Measurements from ENCODE around the gene GALNT17. TPM values are rescaled to one million over a fixed set of nuclear protein-coding genes. Genes with fewer than 3 reads are reported as not detected.

Gene GALNT17
- total RNA-seq, 1 donor from 2014 or later: 95.3 TPM

DNA sequence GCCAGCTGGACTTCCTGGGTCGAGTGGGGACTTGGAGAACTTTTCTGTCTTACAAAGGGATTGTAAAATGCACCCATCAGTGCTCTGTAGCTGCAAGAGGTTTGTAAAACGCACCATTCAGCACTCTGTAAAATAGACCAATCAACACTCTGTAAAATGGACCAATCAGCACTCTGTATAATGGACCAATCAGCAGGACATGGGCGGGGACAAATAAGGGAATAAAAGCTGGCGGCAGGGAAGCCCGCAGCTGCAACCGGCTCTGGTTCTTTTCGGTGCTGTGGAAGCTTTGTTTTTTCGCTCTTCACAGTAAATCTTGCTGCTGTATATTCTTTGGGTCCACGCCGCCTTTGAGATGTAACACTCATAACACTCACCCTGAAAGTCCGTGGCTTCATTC lies 151.9 kb downstream of the GALNT17 start:
- intact Hi-C loops (cut with micrococcal nuclease): no loop called here
- Histone ChIP-seq H3K4me3 (no peak overlapping the region), H3K36me3 (no peaks in the 10 kb centered on the region), H3K27ac (replicated peaks) (no peak overlapping the region), H3K27me3 (ENCODE audit: low read depth) (no peaks in the 10 kb centered on the region), H3K9me3 (replicated peaks) (no peaks in the 10 kb centered on the region), H3K4me1 (peaks cover 23% of the 10 kb centered on the region)
- TF ChIP-seq, protein P1, sequence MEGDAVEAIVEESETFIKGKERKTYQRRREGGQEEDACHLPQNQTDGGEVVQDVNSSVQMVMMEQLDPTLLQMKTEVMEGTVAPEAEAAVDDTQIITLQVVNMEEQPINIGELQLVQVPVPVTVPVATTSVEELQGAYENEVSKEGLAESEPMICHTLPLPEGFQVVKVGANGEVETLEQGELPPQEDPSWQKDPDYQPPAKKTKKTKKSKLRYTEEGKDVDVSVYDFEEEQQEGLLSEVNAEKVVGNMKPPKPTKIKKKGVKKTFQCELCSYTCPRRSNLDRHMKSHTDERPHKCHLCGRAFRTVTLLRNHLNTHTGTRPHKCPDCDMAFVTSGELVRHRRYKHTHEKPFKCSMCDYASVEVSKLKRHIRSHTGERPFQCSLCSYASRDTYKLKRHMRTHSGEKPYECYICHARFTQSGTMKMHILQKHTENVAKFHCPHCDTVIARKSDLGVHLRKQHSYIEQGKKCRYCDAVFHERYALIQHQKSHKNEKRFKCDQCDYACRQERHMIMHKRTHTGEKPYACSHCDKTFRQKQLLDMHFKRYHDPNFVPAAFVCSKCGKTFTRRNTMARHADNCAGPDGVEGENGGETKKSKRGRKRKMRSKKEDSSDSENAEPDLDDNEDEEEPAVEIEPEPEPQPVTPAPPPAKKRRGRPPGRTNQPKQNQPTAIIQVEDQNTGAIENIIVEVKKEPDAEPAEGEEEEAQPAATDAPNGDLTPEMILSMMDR (IDR thresholded peaks at IDR 0.05; ENCODE audit: borderline replicate concordance): no peak
- no peak for DNase-seq

DNA sequence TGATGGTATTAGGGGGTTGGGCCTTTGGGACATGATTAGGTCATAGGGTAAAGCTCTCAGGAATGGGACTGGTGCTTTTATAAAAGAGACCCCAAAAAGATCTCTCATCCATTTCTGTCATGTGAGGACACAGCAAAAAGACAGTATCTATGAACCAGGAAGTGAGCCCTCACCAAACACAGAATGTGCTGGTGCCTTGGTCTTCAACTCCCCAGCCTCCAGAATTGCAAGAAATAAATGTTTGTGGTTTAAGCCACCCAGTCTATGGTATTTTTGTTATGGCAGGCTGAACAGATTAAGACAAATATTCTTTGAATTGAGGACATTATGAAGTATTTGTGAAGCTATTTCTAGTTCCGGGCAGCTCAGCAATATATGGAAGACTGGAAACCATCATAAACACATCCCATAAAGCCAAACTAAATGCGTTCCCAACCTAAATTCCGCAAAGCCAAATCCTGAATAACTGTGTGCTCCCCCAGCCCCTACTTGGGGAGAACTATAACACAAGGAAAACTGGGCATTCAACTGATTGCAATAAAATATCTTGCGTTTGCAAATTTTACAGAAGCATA lies 153.7 kb downstream of the GALNT17 start:
- DNase-seq: no peak
- H3K36me3 ChIP-seq: no peaks in the 10 kb centered on the region
- H3K4me1 ChIP-seq: peaks cover 28% of the 10 kb centered on the region
- no peaks in the 10 kb centered on the region for H3K27me3 ChIP-seq (ENCODE audit: low read depth)
- intact Hi-C loops (cut with micrococcal nuclease): no loop called here
- no peak overlapping the region for H3K4me3 ChIP-seq
- H3K27ac ChIP-seq (replicated peaks): peak overlapping the region; percentile 24
- TF ChIP-seq, protein P1 (IDR thresholded peaks at IDR 0.05; ENCODE audit: borderline replicate concordance): no peak
- no peaks in the 10 kb centered on the region for H3K9me3 ChIP-seq (replicated peaks)

DNA sequence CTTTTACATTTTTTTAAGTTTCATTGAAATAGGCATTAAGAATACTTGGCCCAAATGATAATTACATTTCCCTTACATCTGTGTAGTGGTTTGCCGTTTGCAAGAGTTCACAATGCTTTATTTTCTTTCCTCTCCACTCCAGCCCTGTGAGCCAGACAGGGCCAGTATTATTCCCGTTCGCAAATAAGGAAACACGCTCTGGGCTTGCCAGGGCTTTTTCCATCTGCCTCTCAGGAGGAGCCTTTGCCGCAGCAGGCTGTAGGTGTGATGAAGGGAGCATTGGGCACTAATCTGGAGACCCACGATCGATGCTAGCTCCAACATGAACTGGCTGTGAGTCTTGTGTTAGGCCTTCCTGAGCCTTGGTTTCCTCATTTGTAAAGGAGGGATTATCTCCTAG lies 154.4 kb downstream of the GALNT17 start:
- DNase-seq: peak; percentile 33
- Histone ChIP-seq H3K27me3 (ENCODE audit: low read depth) (no peaks in the 10 kb centered on the region), H3K4me3 (no peak overlapping the region), H3K9me3 (replicated peaks) (no peaks in the 10 kb centered on the region), H3K4me1 (peaks cover 31% of the 10 kb centered on the region), H3K36me3 (no peaks in the 10 kb centered on the region), H3K27ac (replicated peaks) (peak overlapping the region; percentile 24)
- intact Hi-C loops (cut with micrococcal nuclease): no loop called here
- TF ChIP-seq, protein P1 (IDR thresholded peaks at IDR 0.05; ENCODE audit: borderline replicate concordance): no peak

DNA sequence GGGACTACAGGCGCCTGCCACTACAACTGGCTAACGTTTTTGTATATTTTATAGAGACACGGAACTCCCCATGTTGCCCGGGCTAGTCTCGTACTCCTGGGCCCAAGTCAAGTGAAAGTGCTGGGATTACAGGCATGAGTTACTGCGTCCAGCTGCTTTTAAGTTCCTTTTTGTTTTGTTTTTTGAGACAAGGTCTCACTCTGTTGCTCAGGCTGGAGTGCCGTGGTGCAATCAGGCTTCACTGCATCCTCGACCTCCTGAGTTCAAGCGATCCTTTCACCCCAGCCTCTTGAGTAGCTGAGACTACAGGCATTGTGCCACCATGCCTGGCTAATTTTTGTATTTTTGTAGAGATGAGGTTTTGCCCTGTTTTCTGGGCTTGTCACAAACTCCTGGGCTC lies 155.0 kb downstream of the GALNT17 start:
- peaks cover 31% of the 10 kb centered on the region for H3K4me1 ChIP-seq
- intact Hi-C loops (cut with micrococcal nuclease): no loop called here
- H3K36me3 ChIP-seq: no peaks in the 10 kb centered on the region
- no peak for DNase-seq
- H3K27ac ChIP-seq (replicated peaks): no peak overlapping the region
- TF ChIP-seq, protein P1 (IDR thresholded peaks at IDR 0.05; ENCODE audit: borderline replicate concordance): no peak
- H3K4me3 ChIP-seq: no peak overlapping the region
- no peaks in the 10 kb centered on the region for H3K9me3 ChIP-seq (replicated peaks)
- no peaks in the 10 kb centered on the region for H3K27me3 ChIP-seq (ENCODE audit: low read depth)

DNA sequence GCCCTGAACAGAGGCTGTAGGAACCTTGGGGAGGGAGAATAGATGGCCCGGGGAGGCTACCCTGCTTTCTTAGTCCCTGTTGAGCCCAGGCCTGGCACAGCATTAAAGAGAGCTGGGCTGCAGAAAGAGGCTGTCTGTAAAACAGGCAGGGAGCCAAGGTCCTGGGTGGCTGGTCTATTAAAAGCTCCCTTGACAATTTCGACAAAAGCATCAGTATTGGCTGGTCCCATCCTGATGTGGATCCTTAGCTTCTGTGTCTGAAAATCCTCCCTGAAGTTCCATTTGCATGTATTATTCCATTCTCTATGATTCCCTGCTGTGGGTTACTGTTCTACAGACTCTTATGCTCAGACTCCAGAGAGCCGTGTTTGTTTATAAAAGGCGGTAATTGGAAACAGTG lies 158.5 kb downstream of the GALNT17 start:
- TF ChIP-seq, protein P1 (IDR thresholded peaks at IDR 0.05; ENCODE audit: borderline replicate concordance): no peak
- peaks cover 30% of the 10 kb centered on the region for H3K4me1 ChIP-seq
- H3K27ac ChIP-seq (replicated peaks): no peak overlapping the region
- intact Hi-C loops (cut with micrococcal nuclease): no loop called here
- no peak overlapping the region for H3K4me3 ChIP-seq
- no peaks in the 10 kb centered on the region for H3K27me3 ChIP-seq (ENCODE audit: low read depth)
- no peaks in the 10 kb centered on the region for H3K36me3 ChIP-seq
- peak; percentile 52 for DNase-seq
- H3K9me3 ChIP-seq (replicated peaks): no peaks in the 10 kb centered on the region
